Muscle of arm (tissue), 12 donors: ENCODE data around the gene GRIK4. TPM values are rescaled to one million over a fixed set of nuclear protein-coding genes. Genes with fewer than 3 reads are reported as not detected.

Source experiments
- DNase-seq: peaks from one replicate; pipeline ENCODE4 v3.0.0-alpha.2; 2013
- polyA plus RNA-seq, 12 donors: library from polyadenylated mRNA; unstranded; fragments of 120-200 nt; gene quantifications; one replicate each; pipeline ENCODE4 v1.2.1, GENCODE V29; 2013; ENCODE audit not compliant: insufficient read length in 12 of 12

The GRIK4 gene
- polyA plus RNA-seq, 12 donors = 0.21 to 2.0 (median 0.42) TPM; not detected in 2

- no peak for DNase-seq
These were observed 122.3 kb downstream of the GRIK4 start for GRCh38 chr11:120633616-120634393.

GRCh38 chr11:120634706-120635105, 123.2 kb downstream of the GRIK4 start:
- no peak for DNase-seq

GRCh38 chr11:120635136-120635810, 123.7 kb downstream of the GRIK4 start:
- DNase-seq = no peak

- no peak for DNase-seq
These were observed 125.6 kb downstream of the GRIK4 start for GRCh38 chr11:120637131-120637530.

- DNase-seq = no peak
These were observed 130.8 kb downstream of the GRIK4 start for GRCh38 chr11:120642196-120642894.

GRCh38 chr11:120643284-120643683, 131.7 kb downstream of the GRIK4 start:
- DNase-seq = no peak

GRCh38 chr11:120645639-120646038, 134.1 kb downstream of the GRIK4 start:
- DNase-seq = no peak

- no peak for DNase-seq
These were observed 134.7 kb downstream of the GRIK4 start for GRCh38 chr11:120646206-120646605.

GRCh38 chr11:120647681-120648080, 136.1 kb downstream of the GRIK4 start:
- DNase-seq = no peak

- no peak for DNase-seq
These were observed 137.2 kb downstream of the GRIK4 start for GRCh38 chr11:120648771-120649170.

- DNase-seq = no peak
These were observed 137.8 kb downstream of the GRIK4 start for GRCh38 chr11:120649316-120649715.

GRCh38 chr11:120651396-120651795, 139.8 kb downstream of the GRIK4 start:
- DNase-seq = no peak

- no peak for DNase-seq
These were observed 140.3 kb downstream of the GRIK4 start for GRCh38 chr11:120651836-120652235.

- DNase-seq = no peak
These were observed 141.3 kb downstream of the GRIK4 start for GRCh38 chr11:120652705-120653335.

- no peak for DNase-seq
These were observed 144.0 kb downstream of the GRIK4 start for GRCh38 chr11:120655589-120655988.

GRCh38 chr11:120657306-120658070, 145.9 kb downstream of the GRIK4 start:
- no peak for DNase-seq

- DNase-seq = no peak
These were observed 146.5 kb downstream of the GRIK4 start for GRCh38 chr11:120658071-120658423.

- DNase-seq = no peak
These were observed 147.5 kb downstream of the GRIK4 start for GRCh38 chr11:120659076-120659475.

- DNase-seq = no peak
These were observed 148.5 kb downstream of the GRIK4 start for GRCh38 chr11:120660024-120660565.

- no peak for DNase-seq
These were observed 150.6 kb downstream of the GRIK4 start for GRCh38 chr11:120662071-120662676.

GRCh38 chr11:120663142-120663541, 151.6 kb downstream of the GRIK4 start:
- DNase-seq = no peak
